Activated effector memory CD4-positive, alpha-beta T cell treated with Interleukin-2 at 50 U/mL for 16 hours (primary cell): Measurements from ENCODE around the gene RNU4-1.
A peak's percentile ranks its signal among the peaks of the same experiment; 100 is the strongest.

Experiments
- DNase-seq: peaks from one replicate; pipeline ENCODE4 v3.0.0-alpha.2; 2020

RNU4-1 gene

DNA sequence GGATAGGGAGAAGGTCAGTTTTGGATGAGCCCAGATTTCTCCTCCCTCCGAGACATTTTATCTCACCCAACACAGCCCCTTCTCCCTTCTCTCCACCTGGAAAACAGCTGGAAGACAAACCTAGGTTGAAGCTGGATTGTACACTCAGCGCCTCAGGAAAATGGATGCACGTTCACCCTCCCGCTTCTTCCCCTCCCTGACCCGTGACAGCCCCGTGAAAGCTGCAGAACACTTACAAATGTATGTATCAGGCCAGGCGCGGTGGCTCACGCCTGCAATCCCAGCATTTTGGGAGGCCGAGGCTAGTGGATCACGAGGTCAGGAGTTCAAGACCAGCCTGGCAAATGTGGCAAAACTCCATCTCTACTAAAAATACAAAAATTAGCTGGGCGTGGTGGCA lies 5.5 kb downstream of the RNU4-1 start:
- no peak for DNase-seq

DNA sequence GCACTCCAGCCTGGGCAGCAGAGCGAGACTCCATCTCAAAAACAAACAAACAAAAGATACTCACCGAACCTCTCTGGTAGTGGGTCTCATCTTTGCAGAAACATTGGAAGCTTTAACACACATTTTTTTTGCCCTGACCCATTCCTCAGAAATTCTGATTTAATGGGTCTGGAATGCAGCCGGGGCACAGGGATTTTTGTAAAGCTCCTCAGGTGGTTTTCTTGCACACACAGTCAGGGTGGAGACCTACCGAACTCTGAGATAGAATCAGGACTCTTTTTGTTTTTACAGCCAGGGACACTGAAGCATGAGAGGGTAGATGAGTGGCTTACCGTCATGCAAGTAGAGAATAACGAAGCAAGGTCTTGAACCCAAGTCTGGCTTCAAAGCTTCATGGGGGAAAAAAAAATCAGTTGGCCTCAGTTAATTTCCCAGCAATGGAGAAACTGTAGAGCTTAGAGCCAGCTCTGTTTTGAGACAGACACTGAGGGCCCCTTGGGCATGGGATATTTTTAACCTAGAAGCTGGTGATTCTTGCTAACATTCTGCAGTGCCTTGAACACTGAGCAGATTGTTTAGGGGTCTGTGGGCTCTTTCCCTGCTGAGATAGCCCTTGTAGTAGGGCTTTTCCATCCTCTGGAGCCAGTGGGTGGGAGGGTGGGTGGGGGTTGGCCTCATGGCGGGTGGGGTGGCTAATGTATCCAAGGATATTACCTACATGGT lies 6.1 kb downstream of the RNU4-1 start:
- no peak for DNase-seq

DNA sequence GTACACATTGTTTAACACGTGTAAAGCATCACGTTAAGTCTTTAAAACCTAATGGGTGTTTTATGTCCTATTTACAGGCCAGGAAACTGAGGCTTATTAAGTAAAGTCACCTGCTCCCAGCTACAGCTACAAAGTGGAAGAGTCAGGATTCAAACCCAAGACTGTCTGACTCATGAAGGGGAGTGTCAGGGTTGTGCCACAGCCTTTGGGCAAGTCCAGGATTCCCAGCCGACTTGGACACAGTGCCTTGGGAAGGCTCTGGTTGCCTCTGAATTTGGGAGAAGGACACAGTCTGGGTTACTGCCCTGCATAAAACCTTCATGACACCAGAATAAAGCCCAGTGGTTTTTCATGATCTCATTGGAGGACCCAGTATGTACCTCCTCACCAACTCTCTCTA lies 8.7 kb downstream of the RNU4-1 start:
- no peak for DNase-seq

DNA sequence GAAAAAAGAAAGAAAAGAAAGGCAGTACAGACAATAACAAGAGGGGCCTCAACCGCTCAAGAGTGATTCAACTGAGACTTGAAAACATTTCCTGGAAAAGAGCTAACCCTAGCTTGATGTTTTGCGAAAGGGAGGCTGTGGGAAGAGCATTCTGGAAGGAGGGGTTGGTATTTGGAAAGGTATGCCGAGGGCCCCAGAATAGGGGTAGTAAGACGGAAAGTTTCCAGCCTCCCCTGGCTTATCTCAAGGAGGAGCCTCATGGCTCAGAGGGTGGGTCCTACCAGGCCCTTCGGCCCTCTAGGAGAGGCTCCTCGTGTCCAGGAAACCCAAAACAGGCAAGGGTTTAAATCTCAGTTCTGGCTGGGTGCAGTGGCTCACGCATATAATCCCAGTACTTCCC lies 9.7 kb downstream of the RNU4-1 start:
- no peak for DNase-seq

DNA sequence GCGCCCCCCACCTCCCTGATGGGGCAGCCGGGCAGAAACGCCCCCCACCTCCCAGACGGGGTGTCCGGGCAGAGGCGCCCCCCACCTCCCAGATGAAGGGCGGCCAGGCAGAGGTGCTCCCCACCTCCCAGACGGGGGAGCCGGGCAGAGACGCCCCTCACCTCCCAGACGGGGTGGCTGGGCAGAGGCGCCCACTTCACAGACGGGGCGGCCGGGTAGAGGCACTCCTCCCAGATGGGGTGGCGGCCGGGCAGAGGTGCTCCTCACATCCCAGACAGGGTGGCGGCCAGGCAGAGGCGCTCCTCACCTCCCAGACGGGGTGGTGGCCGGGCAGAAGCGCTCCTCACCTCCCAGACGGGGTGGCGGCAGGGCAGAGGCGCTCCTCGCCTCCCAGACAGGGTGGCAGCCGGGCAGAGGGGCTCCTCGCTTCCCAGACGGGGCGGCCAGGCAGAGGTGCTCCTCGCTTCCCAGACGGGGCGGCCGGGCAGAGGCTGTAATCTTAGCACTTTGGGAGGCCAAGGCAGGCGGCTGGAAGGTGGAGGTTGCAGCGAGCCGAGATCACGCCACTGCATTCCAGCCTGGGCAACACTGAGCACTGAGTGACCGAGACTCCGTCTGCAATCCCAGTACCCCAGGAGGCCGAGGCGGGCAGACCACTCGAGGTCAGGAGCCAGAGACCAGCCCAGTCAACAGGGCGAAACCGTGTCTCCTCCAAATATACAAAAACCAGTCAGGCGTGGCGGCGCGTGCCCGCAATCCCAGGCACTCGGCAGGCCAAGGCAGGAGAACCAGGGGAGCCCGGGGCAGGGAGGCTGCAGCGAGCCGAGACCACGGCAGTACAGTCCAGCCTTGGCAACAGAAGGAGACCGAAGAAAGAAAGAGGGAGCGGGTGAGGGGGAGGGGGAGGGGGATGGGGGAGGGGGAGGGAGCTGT lies 14.6 kb downstream of the RNU4-1 start:
- DNase-seq: no peak

DNA sequence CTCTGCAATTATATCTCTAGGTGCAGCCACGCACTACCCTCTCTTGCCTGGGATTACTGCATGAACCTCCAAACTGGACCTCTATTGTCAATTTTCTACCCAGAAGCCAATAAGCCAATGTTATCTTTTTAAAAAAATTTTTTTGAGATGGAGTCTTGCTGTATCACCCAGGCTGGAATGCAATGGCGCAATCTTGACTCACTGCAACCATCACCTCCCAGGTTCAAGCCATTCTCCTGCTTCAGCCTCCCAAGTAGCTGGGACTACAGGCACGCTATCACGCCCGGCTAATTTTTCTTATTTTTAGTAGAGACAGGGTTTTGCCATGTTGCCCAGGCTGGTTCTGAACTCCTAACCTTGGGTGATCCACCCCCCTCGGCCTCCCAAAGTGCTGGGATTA lies 16.3 kb downstream of the RNU4-1 start:
- DNase-seq: no peak

DNA sequence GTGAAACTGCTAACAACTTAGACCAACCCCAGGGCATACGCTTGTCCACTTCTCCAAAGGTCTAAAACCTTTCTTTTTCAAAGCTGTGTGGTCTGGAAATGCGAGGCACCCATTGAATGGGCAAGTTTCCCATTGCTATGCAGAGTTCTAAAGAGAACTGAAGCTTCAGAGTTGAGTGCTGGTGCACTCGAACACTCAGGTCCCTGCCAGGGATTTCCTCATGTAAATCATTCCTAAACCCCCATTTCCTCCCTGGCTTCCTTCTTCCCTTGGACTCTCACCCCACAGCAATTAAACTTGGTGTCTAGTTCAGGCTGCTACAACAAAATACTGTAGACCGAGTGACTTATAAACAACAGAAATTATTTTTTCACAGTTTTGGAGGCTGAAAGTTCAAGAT lies 25.3 kb downstream of the RNU4-1 start:
- no peak for DNase-seq

DNA sequence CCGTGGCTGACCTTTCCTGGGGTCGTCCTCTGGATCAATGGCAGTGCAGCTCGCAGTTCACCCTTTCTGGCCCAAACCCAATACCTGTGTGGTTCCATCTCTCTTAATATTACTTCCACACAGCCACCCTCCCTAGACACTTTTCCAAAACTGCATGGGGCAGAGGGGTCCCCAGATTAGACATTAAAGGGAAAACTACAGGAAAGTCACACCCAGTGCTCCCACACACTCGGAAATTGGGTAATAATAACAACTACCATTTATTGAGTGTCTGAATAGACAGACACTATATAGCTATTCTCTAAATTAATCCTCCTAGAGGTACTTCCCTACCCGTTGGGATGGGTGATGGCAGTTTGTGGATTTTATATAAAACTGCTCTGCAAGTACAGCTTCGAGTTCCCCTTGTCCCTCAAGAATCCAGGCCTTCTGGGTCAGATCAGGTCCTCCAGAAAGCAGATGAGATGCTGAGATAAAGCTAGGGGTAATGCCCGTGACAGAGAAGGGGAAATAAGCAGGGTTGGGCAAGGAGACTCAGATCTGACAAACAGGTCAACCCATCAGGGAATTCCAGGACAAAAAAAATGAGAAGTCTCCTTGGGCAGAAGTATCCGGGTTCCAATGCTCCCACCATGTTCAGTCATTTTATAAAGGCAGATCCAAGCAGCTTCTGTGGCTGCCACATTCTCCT lies 26.7 kb downstream of the RNU4-1 start:
- no peak for DNase-seq

DNA sequence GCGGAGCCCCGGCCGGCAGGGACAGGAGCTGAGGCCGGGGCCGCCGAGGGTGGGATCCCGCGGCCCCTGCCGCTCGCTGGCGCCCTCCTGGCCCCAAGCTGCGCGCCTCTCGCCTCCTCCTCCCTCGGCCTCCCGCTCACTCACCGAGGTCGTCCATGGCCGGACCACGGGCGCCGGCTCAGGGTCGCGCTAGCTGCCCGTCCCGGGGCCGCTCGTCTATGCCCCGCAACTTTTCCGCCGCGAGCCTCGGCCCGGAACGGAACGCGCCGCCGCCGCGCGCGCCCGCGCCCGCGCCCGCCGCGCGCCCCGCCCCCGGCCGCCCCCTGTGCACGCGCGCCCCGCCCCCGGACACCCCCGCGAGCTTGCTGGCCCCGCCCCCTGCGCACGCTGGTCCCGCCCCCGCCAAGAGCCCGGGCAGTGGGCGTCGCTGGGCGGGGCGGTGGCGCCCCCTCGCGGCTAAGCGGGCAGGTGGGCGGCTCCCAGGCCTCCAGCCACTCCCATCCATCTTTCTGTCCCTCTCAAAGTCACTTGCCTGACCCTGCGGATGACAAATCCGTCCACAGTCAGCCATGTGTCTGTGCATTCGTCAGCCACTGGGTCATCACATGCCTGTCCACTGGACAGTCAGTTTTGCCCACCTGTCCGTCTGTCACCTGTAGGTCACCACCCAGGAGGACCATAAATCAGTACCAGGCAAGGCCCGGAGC lies 27.4 kb downstream of the RNU4-1 start, which contains the start of gene PXN:
TSS of gene PXN (minus strand) at position 258 of the 707 bp plus-strand sequence. CDS start at position 157, 101 bp downstream.
- DNase-seq: peak; percentile 85

DNA sequence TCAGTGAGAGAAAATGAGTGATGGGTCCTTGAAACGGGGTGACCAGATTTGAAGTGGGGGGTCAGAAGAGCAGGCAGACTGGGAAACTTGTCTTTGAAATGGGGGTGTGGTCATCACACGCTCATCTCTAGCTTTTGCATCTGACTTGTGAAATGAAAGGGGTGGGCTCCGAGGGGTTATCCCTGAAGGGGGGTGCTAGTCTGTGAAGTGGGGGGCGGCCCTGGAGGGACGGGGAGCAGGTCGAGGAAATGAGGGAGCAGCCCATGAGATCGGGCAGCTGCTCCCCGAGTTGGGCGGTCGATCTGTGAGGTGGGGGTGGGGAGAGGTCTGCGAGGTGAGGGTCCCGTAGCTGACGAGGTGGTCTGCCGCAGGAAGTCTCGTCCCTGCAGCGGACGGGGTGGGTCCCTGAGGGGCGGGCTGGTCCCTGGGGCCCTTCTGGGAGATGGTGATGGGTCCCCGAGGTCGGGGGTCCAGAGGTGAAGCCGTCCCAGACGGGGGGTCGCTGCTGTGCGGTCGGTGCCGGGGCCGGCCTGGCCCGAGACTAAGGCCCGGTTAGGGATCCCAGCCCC lies 28.0 kb downstream of the RNU4-1 start:
- no peak for DNase-seq

DNA sequence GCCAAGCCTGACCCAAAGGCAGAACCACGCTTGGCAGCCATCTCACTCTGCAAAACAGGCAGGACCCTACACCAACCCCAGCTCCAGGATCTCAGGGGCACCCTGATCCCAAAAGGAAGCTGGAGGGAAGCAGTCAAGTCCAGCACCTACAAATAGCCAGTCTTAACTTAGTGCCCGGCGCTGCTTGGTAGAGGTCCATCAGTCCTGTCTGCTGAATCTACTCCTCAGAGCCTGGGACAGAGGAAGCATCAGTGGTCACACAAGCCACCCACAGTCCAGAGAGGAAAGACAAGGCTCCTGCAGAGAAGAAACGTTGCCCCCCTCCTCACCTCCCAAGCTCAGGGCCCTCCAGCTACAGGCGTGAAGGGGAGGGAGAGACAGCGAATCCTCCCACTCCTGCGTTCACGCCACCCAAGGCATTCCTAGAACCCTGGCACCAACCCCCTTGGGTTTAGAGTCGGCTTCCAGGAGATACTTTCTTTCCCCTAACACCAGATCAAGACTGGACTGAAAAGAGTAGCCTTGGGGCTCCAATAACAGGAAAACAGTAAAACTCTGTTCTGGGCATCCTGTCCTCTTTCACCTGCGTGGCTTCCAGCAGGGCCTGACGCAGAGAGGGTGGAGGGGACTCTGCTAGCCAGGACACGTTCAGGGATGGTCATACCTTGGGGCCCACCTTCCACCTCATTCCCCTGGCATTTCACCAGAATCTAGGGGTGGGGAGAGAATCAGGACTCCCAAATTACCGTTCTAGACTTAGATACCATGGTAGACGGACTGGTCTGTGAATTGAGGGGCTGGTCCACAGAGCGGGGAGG lies 28.7 kb downstream of the RNU4-1 start:
- DNase-seq: no peak

DNA sequence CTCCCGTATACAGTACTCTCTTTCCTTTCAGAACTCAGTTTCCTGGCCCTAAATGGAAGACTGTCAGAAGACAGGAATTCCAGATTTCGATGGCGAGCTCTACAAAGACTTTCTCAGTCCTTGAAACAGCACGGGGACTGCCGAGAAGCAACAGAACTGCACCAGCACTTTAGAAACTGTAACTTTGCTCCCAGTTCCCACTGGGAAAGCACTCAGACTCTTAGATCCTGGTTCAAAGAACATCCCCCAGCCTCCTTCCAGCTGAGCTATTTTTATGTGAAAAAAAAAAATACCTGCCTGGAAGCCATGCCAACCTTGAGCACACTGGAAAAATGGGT lies 29.3 kb downstream of the RNU4-1 start:
- no peak for DNase-seq

DNA sequence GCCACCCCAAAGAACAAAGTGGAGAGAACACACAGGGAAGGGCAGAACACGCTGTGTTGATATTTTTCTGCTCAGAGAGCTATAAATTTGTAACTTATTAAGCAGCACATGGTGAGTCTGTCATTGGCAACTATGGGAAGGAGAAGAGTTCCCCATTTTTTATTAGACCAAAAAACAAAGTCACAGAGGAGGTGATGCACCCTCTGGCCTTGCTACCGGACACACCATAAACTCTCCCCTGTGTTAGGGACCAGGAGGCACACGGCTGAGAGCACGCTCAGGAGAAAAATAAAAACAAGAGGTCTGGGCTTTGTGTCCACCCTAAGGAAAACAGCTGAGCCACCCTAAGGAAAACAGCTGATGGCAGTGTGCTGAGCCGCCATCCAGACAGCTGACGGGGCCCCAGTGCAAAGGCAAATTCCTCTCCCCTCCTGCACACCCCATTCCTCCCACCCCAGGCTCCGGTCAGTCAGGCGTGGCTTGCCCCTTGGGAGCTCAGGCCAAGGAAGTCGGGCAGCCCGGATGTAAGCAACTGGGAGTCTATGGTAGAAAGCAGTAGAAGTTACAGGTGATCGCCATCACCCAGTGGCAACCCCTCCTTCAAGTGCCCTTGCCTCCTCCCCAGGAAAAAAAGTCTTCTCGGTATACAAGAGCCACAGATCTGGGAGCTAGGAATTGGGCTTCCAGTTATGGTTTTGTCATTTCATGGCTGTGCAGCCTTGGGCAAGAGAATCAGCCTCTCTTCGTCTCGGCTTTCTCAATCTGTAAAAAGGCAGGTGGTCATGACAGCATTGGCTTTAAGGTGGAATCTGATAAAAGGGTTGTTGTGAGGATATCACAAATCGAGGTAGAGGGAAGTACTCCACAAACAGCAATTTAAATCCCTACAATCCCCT lies 29.9 kb downstream of the RNU4-1 start:
- DNase-seq: no peak

DNA sequence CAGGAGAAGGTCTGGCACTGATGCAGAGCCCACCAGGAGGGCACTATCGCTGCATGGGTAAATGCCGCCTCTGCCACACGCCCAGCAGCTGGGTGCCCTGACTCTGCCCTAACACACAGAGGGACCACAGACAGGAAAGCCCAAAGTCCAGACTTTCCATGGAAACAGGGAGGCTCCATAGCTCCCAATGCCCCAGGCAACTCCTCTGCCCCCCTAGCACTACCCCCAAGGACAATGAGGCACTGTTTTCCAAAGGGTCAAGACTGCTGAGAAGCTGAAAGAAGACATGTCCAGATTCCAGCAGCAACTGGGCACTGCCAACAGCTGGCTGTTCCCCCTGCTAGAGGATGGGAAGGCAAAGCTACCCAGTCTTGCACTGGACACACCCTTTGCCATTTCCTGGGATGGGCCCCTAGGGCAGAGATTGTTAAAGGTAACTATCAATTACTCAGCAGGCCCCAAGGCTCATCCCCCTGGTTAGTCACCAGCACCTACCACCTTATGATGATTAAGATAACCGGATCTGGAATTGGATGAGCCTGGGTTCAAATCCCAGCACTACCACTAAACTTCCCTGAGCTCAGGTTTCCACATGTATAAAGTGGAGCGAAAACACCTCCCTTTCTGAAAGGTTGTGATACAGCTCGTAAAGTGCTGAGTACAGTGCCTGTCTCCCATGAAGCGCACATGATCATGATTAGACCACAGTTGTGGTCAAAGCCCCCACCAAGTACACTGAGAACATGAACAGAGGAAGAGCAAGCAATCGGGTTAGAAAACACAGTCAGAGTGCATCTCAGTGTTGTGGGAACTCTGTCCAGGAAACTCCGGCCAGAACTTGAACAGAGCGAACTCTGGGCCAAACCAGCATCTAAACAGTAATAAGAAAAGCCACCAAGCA lies 30.8 kb downstream of the RNU4-1 start:
- DNase-seq: no peak

DNA sequence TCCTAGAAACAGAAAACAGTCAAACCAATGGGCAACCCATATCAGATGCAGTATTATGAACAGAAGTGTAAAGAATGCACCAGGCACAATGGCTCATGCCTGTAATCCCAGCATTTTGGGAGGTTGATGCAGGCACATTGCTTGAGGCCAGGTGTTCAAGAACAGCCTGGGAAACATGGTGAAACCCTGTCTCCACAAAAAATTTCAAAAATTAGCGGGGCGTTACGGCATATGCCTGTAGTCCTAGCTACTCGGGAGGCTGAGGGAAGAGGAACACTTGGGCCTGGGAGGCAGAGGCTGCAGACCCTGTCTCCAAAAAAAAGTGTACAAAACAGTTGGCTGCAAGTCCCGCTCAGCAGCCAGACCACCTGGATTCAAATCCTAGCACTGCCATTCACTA lies 32.4 kb downstream of the RNU4-1 start:
- no peak for DNase-seq

DNA sequence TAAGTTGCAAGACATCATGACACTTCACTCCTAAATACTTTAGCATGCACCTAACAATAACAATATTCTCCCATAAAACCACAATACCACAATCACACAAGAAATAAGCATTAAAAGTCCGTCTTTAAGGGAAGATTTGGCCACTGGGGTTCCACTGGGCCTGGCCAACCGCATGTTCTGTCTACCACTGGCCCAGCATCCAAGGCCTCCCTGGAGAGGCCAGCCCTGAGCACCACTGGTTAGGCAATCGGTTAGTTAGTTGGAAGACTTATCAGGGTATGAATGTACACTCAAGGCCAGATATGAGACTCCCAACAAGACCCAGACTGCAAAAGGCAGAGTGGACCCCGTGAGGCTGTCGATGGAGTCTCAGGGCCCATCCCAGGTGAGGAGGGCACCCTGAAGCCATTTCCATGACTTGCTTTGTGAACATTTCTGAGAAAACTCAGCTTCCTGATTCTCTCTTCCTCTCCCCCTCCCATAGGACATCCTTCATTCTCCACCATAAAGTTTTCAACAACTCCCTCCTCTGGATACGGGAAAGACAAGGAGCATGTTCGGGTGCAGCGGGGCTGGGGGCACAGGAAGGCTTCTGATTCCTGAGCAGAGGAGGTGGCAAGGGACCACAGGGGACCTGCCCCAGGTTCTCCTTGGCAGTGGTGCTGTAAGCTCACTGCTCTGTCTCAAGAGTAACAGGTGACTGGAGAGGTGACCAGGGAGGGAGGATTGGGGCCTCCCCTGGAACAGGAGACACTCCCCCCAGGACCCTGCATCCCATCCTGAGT lies 33.4 kb downstream of the RNU4-1 start:
- DNase-seq: no peak

DNA sequence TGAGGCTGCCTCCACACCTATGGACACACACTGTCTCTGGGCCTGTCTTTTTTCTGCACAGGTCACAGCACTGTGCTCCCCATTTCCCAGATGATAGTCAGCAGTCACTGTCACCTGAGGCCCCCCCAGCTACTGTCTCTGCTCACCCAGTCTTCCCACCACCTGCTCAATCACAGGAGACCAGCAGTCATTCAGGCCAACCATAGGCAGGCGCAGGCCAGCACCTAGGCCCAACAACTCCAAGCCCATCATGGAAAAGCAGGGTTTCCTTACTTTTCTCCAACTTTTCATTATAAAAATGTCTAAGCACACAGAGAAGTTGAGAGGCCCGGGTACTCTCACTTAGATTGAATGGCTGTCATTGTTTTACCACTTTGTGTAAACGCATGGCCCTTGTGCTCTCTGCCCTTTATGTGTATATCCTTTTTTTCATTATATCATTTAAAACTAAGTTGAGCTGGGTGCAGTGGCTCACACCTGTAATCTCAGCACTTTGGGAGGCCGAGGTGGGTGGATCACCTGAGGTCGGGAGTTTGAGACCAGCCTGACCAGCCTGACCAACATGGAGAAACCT lies 34.6 kb downstream of the RNU4-1 start:
- DNase-seq: no peak
